GM19467 (cell line): ENCODE measurements around the gene STON1.
"Not testable (repeated sequence)": the region's sequence is repeated elsewhere in the genome, so short reads cannot be mapped to it uniquely, and the experiment has no call there.

Experiments used
- ATAC-seq: cut with Tn5 transposase; IDR thresholded peaks from one replicate; pipeline ENCODE4 v1.9.1; 2021; ENCODE audit warnings: mild to moderate bottlenecking, moderate library complexity; ENCODE audit not compliant: unreplicated experiment

STON1 gene, protein sequence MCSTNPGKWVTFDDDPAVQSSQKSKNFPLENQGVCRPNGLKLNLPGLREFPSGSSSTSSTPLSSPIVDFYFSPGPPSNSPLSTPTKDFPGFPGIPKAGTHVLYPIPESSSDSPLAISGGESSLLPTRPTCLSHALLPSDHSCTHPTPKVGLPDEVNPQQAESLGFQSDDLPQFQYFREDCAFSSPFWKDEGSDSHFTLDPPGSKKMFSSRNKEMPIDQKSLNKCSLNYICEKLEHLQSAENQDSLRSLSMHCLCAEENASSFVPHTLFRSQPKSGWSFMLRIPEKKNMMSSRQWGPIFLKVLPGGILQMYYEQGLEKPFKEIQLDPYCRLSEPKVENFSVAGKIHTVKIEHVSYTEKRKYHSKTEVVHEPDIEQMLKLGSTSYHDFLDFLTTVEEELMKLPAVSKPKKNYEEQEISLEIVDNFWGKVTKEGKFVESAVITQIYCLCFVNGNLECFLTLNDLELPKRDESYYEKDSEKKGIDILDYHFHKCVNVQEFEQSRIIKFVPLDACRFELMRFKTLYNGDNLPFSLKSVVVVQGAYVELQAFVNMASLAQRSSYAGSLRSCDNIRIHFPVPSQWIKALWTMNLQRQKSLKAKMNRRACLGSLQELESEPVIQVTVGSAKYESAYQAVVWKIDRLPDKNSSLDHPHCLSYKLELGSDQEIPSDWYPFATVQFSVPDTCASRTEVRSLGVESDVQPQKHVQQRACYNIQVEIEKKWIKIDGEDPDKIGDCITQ

GRCh38 chr2:48530033-48530811 lies at the start of gene STON1:
Gene STON1, plus strand, starts transcription at chr2:48530154. Its CDS starts 50,480 bp downstream, at chr2:48580634.
- ATAC-seq = no peak

GRCh38 chr2:48480526-48480925 lies 49.4 kb upstream of the STON1 start:
- no peak for ATAC-seq

GRCh38 chr2:48482313-48482712 lies 47.6 kb upstream of the STON1 start:
- ATAC-seq = no peak

DNA sequence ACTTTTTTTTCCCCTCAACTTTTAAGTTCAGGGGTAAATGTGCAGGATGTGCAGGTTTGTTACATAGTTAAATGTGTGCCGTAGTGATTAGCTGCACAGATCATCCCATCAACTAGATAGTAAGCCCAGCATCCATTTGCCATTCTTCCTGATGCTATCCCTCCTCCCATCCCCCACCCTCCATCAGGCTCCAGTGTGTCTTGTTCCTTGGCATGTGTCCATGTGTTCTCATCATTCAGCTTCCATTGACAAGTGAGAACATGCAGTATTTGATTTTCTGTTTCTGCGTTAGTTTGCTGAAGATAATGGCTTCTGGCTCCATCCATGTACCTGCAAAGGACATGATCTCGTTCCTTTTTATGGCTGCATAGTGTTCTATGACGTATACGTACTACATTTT lies 47.2 kb upstream of the STON1 start:
- no peak for ATAC-seq

GRCh38 chr2:48483506-48483905 lies 46.4 kb upstream of the STON1 start:
- no peak for ATAC-seq

DNA sequence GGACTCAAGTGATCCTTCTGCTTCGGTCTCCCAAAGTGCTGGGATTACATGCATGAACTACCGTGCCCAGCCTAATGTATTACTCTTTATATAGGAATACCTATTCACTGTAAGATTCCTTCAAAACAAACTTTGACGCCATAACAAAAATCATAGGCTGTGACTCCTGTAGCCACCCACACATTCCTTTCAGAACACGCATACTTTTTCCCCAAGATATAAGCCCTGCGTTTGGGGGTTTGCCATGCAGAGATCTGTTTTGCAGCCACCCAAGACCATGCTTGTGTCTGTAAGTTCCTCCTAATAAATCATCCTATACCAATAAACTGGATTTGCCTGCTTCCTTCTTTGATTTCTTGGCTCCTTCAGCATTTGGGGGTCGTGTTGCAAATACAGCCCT lies 46.0 kb upstream of the STON1 start:
- ATAC-seq = no peak

- no peak for ATAC-seq
Measured at GRCh38 chr2:48488545-48488944, 41.4 kb upstream of the STON1 start.

DNA sequence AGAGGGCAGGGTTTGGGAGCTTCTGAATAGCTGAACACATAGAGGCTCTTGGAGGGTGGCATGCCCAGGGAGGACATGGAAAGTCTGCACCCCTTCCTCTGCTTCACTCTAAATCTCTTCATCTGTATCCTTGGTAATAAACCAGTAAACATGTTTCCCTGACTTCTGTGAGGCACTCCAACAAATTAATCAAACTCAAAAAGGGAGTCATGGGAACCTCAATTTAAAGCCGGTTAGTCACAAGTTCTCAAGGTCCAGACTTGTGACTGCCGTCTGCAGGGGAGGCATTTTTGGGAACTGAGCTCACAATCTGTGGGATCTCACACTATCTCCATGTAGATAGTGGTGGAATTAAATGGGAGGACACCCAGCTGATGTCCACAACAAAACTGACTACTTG lies 33.1 kb upstream of the STON1 start:
- no peak for ATAC-seq

GRCh38 chr2:48504647-48505327 lies 25.2 kb upstream of the STON1 start:
- ATAC-seq = no peak

GRCh38 chr2:48507111-48507510 lies 22.8 kb upstream of the STON1 start:
- ATAC-seq = no peak

DNA sequence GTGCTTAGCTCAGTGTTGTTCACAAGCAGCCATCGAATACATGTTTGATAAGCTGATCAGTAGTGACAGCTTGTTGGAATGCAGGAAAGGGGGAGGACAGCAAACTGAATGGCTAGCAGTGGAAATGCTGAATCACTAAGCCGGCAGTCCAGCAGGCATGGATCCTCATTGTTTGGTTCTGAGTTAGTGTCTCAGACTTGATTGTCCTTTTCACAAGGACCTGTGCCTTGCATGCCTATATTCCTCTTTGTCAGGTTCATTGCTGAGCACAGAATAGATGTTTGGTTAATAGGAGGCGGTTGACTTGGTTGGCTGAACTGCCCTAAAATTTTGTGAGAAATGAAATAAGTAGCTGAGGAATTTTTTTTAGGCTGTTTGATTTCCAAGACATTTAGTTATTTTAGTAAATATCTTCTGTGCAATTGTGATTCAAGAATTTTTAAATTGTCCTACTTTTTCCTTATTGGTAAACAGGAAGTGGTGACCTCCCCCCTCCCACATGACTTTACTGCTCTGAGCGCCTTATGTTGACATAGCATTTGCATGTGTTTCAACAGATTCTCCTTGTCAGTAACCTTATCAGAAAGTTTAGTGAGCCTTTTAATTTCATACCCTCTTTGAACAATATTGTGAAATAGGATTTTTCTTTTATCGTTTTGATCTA lies 21.4 kb upstream of the STON1 start:
- ATAC-seq = no peak

GRCh38 chr2:48510329-48510728 lies 19.6 kb upstream of the STON1 start:
- no peak for ATAC-seq

DNA sequence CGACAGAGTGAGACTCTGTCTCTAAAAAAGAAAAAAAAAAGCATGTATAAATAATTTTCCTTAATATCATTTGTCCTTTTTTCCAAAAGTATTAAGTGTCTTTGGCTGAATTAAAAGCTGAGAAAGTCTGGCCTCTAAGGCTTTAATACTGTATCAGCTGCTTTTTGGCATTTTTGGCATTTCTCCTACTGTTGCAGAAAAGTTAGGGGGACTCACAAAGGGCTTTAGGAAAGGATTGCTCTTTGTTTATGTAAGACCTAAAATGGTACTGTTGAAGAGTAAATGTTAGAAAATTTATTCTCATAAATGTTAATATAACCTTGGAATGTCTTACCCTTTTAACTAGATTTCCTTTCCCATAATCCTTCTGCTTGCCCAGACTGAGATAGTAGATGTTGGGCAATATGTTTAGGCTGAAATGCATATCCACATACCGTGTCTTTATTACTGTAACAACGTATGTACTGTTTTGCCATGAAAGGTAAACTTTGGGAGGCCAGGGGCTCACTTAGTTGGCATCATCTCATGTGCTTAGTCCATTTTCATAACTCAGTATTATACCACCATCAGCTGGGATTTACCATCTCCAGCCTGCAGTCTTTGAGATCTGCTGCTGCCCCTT lies 18.0 kb upstream of the STON1 start:
- no peak for ATAC-seq

GRCh38 chr2:48512571-48512970 lies 17.4 kb upstream of the STON1 start:
- ATAC-seq = no peak

DNA sequence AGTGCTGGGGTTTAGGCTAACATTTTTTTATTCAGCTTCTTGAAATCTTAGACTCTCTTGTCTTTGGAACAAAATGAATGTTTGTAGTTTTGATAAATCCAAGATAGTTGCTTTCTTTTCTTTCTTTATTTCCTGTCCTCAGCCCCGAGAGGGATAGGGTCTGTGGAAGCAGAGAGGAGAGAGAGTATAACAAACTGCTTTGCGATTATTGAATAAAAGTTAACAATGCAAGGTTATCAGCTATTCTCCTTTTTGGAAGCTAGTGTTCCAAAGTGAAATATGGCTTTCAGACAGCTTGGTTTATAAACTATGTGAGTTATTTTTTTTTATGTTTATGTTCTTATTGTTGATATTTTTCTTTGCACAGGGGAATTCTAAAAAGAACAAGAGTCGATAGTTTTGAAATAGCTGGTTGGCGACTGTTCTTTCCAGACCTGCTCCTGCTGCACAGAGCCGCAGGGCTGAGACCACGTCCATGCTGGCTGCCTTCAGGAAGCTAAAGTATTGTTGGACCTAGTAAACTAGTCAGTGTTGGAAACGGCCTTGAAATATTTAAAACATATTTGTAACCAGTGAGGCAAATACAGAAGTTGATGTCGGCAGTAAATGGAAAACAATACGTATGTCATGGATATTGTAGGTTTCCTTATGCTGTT lies 15.5 kb upstream of the STON1 start:
- ATAC-seq = no peak

DNA sequence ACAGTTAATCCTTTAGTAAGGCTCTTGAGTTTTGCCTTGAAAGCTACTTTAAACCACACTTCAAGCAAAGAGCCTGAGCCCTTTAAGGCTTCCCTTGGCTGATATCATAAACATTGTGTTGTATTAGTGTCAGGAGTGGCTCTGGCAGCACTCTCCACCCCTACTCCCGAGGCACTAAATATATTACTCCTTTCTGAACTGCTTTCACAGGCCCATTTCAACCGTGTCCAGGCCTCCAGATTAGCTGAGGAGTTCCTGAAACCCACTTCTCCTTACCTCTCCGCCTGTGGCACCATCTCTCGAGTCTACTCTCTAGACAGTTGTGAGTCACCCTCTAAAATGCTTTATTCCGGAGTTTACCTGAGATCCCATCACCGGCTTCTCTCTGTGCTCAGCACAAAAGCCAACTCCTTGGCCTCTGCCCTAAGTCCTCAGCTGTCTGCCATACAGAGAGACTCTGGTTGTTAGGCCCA lies 14.4 kb upstream of the STON1 start:
- no peak for ATAC-seq

GRCh38 chr2:48519593-48519992 lies 10.4 kb upstream of the STON1 start:
- no peak for ATAC-seq

GRCh38 chr2:48524756-48525155 lies 5.2 kb upstream of the STON1 start:
- ATAC-seq = not testable (repeated sequence)

- no peak for ATAC-seq
Measured at GRCh38 chr2:48525269-48525943, 4.5 kb upstream of the STON1 start.
